GM19455 (cell line): ENCODE data around the gene PIH1D1.
A peak's percentile ranks its signal among the peaks of the same experiment; 100 is the strongest.

Source experiments
- ATAC-seq: cut with Tn5 transposase; IDR thresholded peaks from one replicate; pipeline ENCODE4 v1.9.1; 2021; ENCODE audit not compliant: unreplicated experiment

Gene PIH1D1

DNA sequence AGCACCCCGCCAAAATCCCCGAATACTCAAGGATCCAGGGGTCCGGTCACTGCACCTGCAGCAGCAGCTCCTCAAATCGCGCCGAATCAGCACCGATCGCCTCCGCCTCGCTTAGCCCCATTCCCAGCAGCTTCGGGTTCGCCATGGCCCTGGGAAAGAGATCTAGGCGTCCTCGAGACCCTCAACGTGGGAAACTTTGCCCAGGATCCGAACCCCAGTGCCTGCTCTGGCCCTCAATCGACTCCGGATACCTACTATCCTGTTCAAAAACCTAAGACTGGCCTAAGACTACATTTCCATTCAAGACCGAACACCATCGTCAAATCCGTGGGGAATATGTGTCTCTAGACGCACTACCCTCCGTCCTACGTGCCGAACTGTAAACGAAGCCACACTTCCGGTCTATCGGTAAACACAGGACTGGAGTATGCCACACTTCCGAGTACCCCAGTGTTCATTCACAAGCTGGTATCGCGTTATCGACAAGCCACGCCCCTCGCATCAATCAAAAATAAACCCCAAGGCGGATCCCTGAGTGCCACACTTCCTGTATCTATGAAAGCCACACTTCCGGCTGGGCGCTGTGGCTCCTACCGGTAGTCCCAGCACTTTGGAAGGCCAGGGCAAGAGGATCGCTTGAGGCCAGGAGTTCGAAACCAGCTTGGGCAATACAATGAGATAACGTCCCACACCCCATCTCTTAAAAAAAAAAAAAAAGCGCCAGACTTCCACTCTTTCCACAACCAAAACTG lies at the start of gene PIH1D1:
Gene PIH1D1, minus strand, starts transcription at position 385 of the 752 bp plus-strand sequence. Its CDS starts 240 bp downstream, at position 145.
- ATAC-seq = peak; percentile 52

- no peak for ATAC-seq
These were observed 47.5 kb upstream of the PIH1D1 start for GRCh38 chr19:49499030-49499670.

- no peak for ATAC-seq
These were observed 46.9 kb upstream of the PIH1D1 start for GRCh38 chr19:49498475-49498874.

DNA sequence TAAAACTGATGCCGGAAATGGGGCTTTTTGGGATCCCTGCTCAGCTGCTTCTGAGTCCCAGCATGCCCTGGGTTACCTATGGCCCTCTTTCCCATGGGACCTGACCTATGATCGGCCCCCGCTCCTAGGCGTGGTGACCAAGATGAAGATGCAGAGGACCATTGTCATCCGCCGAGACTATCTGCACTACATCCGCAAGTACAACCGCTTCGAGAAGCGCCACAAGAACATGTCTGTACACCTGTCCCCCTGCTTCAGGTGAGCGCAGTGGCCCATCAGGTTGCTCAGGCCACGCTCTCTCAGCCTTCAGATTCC lies 46.1 kb upstream of the PIH1D1 start:
- no peak for ATAC-seq

GRCh38 chr19:49497047-49497788 lies 45.6 kb upstream of the PIH1D1 start:
- no peak for ATAC-seq

- no peak for ATAC-seq
These were observed 45.0 kb upstream of the PIH1D1 start for GRCh38 chr19:49496574-49497008.

GRCh38 chr19:49492573-49493405 lies 41.2 kb upstream of the PIH1D1 start:
- ATAC-seq = no peak

GRCh38 chr19:49491804-49492572 lies 40.4 kb upstream of the PIH1D1 start:
- no peak for ATAC-seq

GRCh38 chr19:49491030-49491803 lies 39.6 kb upstream of the PIH1D1 start:
- ATAC-seq = no peak

DNA sequence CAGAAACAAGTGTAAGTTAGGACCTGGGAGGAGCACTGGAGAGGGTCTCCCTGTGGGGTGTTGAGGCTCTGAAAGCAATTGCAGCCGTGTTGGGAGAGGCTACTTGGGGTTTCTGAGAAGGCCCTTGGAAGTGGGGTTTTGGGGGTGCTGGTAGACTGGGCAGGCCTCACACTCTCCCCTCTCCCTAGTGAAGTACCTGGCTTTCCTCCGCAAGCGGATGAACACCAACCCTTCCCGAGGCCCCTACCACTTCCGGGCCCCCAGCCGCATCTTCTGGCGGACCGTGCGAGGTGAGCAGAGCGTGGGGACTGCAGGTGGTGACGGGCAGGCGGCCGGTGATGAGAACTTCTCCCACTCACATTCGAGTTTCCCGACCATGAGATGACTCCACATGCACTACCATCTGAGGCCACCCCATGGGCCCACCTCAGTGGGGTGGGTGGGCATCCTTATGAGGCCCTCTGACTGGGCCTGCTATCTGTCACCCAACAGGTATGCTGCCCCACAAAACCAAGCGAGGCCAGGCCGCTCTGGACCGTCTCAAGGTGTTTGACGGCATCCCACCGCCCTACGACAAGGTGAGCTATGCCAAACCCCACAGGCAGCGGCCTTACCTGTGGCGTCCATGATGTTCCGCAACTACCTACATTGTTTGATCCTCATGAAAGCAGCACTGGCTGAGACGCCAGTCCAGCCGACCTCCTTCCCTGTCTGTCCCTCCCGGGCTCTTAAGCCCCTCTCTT lies 38.8 kb upstream of the PIH1D1 start:
- no peak for ATAC-seq

- ATAC-seq = no peak
These were observed 38.1 kb upstream of the PIH1D1 start for GRCh38 chr19:49489601-49490167.

DNA sequence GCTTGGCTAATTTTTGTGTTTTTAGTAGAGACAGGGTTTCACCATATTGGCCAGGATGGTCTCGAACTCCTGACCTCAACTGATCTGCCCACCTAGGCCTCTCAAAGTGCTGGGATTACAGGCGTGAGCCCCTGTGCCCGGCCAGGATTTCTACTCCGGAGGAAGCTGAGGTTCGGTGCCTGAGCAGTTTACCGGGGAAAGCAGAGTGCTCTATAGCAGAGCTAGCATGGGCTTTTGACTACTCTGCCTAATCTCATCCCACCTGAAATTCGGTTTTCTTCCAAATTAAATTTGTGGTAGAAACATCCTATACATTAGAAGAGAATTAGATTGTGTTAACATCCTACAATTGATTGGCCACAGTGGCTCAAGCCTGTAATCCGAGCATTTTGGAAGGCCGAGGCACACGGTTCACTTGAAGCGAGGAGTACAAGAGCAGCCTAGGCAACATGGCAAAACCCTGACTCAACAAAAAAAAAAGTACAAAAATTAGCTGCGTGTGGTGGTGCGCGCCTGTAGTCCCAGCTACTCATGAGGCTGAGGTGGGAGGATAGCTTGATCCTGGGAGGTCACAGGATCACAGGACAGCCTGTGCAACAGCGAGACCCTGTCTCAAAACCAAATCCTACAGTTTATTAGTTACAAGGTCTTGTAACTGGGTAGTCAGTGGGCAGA lies 37.4 kb upstream of the PIH1D1 start:
- no peak for ATAC-seq

- no peak for ATAC-seq
These were observed 36.6 kb upstream of the PIH1D1 start for GRCh38 chr19:49488046-49488862.

DNA sequence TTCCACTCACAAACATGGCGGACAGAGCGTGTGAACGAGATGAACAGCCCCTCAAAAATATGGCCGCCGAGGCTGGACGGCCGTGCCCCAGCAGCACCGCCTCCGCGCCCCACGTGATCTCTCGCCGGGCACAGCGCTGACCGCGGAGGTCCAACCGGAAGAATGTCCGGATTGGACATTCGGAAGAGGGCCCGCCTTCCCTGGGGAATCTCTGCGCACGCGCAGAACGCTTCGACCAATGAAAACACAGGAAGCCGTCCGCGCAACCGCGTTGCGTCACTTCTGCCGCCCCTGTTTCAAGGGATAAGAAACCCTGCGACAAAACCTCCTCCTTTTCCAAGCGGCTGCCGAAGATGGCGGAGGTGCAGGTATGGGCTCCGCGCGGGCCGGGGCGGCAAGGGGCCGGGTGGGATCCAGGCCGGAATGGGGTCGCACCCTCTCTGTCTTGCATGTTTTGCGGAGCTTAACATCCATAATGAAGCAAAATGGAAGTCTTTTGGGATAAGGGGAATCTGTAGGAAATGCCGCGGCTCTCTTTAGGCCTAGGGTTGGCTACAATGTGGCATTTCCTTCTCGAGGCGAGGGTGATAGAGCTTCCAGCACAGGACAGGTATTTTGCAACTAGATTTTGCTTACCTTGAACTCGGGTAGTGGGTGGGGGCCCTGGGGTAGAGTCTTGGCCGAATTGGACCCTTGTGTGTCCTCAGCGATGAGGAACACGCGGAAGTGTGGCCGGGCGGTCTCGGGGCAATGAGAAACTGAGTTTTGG lies 35.8 kb upstream of the PIH1D1 start, which contains the start of gene RPL13A:
Gene RPL13A, plus strand, starts transcription at position 332 of the 769 bp plus-strand sequence. Its CDS starts 22 bp downstream, at position 354.
- ATAC-seq = peak; percentile 81

DNA sequence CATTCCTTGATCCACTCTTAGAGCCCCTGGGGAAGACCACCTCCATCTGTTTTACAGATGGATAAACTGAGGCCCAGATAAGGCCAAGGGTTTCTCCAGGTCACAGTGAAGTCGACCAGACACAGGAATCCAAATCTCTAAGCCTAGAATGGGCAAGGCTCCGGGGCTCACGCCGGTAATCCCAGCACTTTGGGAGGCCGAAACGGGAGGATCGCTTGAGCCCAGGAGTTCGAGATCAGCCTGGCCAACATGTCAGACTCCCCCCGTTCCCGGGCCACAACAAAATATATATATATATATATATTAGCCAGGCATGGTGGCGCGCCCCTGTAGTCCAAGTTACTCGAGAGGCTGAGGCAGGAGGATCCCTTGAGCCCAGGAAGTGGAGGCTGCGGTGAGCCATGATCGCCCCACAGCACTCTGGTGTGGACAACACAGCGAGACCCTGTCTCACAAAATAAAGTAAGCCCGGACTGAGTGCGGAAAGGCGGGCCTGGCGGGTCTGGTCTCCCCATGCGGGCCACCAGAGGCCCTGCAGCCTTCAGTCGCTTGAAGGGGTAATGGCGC lies 35.2 kb upstream of the PIH1D1 start:
- no peak for ATAC-seq

GRCh38 chr19:49486232-49486631 lies 34.6 kb upstream of the PIH1D1 start:
- ATAC-seq = no peak
